SKM-1 treated with dmso at 0.1 percent for 144 hours (cell line): Measurements from ENCODE around the gene DYDC1.
"Not testable (repeated sequence)": the region's sequence is repeated elsewhere in the genome, so short reads cannot be mapped to it uniquely, and the experiment has no call there.

Experiments
- DNase-seq: peaks from one replicate; lab custom pipeline; 2025; ENCODE audit not compliant: unreplicated experiment; lab: John Stamatoyannopoulos, UW

The DYDC1 gene

DNA sequence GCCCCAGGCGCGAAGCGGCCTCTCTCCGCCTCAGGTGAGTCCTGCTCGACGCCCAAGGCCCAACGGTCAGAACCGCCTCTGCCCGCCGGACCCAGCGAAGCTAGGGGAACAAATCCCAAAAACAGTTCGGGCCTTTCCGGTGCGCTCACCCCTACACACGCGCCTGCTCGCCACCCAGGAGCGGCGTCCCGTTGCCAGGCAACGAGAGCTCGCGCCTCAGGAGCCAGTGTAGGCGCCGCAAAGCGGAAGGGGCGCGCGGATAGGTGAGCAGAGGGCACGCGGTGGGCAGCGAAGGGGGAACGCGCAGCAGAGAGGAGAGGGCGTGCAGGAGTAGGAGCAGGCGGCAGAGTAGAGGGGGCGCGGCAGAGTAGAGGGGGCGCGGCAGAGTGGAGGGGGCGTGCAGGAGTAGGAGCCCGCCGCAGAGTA, at the start of gene DYDC1, which contains the start of gene DYDC2:
TSS of gene DYDC1 (minus strand) at position 193 of the 426 bp plus-strand sequence. CDS start 4,154 bp downstream, outside the sequence.
TSS of gene DYDC2 (plus strand) at position 219 of the 426 bp plus-strand sequence. CDS start 5,663 bp downstream, outside the sequence.
- DNase-seq = no peak

DNA sequence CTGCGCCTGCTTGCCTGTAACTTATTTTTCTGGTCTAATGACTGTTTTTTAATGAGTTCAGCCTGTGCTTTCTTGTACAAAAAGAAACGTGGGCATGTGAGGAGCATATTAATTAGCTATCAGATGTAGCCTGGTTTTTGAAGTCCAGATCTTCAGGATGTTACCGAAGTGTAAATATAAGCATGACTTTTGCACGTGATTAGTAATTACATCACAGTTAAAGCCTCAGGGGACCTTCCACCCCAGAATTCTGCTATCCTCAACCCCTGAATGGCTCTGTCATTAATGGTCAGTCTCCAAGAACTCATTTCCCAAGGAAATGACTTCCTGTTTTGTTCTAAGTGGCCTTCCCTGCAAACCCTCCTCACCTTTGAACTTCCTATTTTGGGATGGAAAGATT, 49.6 kb upstream of the DYDC1 start:
- no peak for DNase-seq

DNA sequence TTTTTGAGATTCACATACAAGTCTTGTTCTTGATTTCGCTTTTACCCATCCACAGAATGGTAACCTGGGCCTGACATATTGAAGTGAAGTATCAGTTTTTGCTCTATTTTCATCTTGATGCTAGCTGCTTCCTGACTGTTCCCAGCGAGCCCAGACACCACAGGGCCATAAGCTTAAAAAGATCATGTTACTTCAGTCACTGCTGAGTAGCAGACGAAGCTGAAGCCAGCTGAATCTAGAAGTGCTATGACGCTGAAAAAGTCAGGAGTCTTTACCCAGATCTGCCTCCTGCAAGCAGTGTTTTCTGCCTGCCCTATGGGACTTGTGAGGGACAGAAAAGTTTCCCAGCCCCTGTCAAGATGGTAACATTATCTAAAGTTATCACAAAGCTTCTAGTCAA, 49.1 kb upstream of the DYDC1 start:
- no peak for DNase-seq

DNA sequence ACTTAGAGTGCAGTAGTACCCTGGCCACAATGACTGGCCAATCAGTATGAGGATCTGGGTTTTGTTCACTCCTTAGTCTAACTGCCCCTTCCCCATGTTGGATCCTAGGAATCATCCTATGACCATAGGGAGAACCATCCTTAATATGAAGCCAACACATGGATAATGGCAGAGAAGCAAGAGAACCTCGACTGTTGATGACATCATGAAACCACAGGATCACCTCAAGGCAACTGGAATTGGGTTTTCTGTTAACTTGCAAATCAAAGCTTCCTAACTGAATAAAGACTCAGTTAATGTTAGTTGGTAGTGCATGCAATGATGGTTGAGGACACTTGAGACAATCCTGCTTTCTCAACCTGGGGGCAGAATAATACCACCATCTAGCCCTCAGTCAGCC, 48.5 kb upstream of the DYDC1 start:
- DNase-seq = no peak

DNA sequence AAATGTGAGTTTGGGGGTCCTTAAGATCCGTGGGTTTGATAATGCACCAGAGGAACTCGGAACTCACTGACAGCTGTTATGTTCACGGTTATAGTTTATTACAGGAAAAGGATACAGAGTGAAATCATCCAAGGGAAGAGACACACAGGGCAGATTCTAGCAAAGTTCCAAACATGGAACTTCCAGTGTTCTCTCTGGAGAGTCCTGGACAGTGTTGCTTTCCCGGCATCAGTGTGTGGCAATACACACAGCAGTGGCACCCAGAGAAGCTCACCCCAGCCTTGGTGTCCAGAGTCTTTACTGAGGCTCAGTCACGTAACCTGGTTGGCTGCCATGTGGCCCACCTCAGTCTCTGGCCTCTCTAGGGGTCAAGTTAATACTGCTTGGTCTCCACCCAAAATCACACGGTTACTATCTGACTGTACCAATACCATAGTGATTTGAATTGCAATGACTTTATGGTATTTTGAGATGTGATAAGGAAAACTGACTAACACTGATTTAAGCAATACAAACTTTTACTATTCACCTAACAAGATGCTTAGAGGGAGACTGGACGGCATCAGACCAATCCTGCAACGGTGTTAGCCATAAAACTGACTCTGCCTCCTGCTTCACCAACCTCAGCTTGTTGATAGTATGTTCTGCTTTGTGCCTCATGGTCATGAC, 43.7 kb upstream of the DYDC1 start:
- DNase-seq = no peak

DNA sequence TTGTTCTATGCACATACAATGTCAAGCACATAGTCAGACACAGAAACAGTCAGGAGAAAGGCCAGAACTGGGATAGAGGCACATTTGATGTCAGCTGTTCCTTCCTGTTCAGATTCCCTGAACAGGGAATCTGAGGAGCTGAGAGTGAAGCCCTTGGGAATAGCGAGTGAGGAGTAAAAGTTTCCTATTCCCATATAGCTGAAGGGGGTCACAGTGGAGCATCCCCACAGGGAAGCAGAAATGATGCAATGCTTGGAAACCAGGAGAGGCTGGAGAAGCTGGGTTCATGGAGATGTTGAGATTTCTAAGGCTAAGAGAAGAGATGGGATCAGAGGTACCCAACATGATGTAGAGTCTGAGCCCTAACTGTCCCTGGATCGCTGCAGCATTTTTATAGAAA, 40.5 kb upstream of the DYDC1 start:
- DNase-seq = no peak

DNA sequence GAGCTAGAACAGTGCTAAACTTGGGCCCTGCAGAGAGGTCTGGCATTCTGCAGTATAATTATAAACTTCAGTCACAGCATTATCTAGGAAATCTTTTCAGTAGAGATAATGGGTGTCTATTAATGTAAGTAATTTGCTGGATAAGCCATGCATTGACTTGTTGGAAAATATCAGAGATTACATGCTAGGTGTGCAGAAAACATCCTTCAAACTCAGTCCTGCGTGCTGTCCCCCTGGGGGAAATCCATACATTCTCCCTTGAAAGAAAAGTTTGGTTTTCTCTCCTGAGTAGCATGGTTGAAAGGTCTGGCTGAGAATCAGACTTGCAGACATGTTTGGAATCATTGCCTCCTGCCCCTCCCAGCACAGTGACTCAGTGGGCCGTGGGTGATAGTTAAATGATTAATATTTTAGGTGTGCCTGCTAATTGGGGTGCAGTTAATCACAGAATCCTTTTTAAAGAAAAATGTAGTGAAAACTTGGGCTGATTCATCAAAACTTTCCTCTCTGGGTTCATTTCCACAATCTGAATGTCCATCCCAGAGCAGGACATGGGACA, 37.9 kb upstream of the DYDC1 start:
- DNase-seq = no peak

DNA sequence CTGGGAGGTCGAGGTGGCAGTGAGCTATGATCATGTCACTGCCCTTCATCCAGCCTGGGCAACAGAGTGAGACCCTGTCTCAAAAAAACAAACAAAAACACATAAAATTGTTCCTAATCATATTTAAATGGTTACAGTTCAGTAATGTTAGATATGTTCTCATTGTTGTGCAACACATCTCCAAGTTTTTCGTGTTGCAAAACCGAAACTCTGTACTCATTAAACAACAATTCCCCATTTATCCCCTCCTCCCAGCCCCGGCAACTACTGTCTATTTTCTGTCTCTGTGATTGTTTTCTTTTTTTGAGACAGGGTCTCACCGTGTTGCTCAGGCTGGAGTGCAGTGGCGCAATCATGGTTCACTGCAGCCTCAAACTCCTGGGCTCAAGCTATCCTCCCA, 35.7 kb upstream of the DYDC1 start:
- DNase-seq = no peak

DNA sequence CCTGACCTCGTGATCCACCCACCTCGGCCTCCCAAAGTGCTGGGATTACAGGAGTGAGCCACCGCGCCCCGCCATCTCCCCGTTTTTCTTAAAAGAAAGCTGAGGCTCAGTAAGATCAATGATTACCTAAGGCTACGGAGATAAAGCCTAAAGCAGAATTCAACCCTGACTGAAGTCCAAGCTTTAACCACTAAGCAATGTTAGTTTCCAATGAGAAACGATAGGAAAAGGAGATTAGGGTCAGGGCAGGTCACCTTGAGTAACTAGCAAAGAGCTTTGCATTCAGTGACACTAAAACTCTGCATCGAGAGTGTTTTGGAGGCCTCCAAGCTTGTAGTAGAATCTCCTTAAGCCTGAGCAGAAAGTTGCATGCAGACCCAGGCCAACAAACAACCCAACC, 34.2 kb upstream of the DYDC1 start:
- DNase-seq = no peak

DNA sequence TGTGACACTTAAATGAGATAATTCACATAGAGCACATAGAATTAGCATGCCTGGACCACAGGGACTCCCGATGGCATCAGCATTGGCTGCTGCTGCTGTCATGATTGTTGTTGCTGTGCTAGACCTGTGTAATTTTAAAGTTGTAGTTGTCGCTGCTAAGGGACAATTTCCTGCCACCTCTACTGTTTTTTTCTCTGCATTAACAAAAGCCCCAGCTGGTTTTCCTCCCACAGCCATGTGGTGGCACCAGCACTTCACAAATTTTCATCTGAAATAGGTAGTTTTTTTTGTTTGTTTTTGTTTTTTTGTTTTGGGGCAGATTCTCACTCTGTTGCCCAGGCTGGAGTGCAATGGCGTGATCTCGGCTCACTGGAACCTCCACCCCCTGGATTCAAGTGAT, 26.4 kb upstream of the DYDC1 start:
- peak; percentile 27 for DNase-seq

DNA sequence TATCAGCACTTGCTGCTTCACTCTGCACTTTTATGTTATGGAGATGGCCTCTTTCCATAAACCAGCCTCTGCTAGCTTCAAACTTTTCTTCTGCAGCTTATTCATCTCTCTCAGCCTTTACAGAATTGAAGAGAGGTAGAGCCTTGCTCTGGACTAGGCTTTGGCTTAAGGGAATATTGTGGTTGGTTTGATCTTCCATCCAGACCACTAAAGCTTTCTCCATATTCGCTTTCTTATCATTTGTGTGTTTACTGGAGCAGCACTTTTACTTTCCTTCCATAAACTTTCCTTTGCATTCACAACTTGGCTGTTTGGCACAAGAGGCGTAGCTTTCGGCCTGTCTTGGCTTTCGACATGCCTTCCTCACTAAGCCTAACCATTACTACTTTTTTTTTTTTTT, 23.6 kb upstream of the DYDC1 start:
- no peak for DNase-seq

DNA sequence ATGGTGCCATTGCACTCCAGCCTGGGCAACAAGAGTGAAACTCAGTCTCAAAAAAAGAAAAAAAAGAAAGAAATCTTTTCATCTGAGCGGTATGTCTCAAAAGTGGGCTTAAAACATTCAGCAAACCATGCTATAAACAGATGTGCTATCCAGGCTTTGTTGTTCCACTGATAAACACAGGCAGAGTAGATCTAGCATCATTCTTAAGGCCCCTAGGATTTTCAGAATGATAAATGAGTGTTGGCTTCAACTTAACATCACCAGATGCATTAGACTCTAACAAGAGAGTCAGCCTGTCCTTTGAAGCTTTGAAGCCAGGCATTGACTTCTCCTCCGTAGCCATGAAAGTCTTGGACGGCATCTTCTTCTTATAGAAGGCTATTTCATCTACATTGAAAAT, 23.1 kb upstream of the DYDC1 start:
- no peak for DNase-seq

DNA sequence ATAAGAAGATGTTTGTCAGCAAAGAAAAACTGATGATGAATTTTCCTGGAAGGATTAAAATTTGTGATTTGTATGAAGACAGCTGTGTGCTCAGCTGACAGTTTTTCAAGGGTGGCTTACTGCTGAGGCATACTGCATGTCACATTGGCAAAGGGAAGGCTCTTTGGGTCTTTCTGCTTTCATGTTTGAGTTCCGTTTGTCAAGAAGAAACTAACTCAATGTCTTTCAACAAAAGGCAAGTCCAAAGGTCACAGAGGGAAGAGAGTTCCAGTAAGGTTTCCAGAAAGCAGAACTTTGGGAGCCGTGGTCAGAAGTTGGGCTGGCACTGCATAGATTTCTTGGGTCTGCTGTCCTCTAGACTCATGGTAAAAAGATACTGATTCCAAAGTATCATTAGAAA, 16.9 kb upstream of the DYDC1 start:
- DNase-seq = no peak

DNA sequence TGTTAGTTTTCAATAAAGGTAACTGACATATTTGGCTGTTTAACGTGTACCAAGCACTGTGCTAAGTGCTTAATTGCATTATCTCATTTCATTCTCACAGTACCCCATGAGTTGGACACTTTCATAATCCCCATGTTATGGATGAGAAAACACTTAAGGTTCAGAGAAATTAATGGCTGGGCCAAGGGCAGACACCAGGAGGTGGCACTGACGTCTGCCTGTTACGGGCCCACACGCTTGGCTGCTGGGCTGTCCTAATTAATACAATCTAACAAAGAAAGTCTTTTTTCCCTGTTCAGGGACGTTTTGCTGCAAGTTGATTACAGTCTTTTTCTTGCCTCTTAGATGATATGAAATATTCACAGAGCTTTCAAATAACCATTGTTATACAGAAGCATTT, 16.1 kb upstream of the DYDC1 start:
- DNase-seq = no peak

DNA sequence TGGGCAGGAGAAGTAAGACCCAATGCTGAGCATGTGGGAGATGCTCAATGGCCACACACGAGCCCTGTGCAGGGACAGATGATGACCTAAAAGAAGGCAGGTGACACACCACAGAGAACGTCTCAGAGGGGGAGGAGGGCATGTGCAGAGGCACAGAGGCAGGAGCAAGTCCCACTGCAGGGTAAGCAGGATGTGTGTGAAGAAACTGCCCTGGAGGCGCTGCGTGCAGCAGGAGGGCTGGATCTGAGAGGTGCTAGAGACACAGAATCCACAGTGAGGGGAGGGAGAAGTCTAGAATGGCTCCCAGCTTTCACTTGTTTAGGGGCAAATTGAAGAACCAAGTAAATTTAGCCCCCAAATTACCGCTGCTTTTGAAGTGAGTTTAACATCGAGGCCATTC, 14.9 kb upstream of the DYDC1 start:
- no peak for DNase-seq

DNA sequence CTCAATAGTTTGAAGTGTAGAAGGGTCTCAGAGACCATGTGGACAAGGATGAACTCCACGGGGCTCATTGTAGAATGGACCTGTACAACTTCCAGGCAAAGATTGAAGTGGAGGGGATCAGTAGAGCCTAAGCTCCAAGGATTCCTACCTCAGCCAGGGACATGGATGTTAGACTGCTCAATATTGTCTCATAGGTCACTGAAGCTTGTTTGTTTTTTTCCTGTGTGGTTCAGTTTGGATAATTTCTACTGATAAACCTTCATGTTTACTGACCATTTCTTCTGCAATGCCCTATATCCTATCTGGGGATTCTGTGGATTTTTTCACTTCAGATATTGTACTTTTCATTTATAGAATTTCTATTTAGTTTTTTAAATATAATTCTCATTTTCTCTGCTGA, 9.0 kb upstream of the DYDC1 start:
- DNase-seq = no peak

DNA sequence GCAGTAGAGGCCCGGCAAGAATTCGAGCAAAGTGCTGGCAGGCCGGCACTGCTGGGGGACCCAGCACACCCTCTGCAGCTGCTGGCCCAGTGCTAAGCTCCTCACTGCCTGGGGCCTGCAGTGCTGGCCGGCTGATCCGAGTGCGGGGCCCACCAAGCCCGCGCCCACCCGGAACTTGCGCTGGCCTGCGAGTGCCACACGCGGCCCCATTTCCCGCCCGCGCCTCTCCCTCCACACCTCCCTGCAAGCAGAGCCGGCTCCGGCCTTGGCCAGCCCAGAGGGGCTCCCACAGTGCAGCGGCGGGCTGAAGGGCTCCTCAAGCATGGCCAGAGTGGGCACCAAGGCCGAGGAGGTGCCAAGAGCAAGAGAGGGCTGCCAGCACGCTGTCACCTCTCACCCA, 3.1 kb upstream of the DYDC1 start:
- no peak for DNase-seq

DNA sequence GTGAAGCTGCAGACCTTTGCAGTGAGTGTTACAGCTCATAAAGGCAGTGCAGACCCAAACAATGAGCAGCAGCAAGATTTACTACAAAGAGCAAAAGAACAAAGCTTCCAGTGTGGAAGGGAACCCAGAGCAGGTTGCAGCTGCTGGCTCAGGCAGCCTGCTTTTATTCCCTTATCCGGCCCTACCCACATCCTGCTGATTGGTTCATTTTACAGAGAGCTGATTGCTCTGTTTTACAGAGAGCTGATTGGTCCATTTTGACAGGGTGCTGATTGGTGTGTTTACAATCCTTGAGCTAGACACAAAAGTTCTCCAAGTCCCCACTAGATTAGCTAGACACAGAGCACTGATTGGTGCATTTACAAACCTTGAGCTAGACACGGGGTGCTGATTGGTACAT, 2.4 kb upstream of the DYDC1 start:
- DNase-seq = not testable (repeated sequence)

DNA sequence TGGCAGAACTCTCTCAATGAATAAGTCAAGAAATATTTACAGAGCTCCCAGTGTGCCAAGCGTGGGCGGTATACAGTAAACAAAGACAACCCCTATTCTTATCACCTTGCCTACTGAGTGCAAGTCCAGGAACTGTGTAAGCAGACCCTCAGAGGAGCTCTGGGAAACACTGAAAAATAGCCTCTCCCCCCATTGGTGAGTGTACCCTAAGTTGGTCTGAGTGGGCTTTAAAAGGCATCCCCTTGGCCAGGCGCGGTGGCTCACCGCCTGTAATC, 1.2 kb upstream of the DYDC1 start:
- DNase-seq = no peak

DNA sequence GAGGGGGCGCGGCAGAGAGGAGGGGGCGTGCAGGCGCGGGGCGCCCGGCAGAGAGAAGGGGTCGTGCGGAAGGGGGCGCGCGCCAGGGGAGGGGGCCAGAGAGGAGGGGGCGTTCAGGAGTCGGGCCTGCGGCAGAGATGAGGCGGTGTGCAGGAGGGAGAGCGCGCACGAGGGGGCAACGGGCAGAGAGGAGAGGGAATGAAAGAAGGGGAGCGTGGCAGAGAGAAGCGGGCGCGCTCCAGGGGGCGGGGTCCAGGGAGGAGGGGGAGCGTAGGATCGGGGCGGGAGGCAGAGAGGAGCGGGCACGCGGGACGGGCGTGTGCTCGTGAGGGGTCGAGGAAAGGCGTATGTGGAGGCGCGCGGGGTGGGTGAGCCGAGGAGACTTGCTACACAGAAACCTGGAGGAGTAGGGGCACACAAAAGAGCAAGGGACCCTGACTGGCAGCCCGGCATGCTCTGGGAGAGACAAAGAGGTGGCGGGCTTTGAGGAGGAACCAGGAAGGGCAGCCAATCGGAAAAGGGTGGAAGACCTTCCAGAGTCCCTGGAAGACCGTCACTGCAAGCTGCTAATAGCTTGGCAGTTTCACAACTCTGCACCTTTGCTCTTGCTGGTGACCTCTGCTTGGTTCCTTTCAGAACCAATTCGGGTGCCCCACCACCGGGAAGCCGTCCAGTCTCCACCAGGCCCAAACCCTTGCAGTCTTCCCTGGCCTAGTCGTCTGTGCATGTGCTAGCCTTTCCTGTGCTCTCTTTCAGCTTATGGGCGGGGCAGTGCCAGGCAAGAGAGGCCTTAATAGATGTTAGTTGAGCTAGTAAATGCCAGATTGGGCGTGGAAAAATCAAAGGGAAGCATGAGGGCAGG, 665 bp upstream of the DYDC1 start:
- DNase-seq = no peak

DNA sequence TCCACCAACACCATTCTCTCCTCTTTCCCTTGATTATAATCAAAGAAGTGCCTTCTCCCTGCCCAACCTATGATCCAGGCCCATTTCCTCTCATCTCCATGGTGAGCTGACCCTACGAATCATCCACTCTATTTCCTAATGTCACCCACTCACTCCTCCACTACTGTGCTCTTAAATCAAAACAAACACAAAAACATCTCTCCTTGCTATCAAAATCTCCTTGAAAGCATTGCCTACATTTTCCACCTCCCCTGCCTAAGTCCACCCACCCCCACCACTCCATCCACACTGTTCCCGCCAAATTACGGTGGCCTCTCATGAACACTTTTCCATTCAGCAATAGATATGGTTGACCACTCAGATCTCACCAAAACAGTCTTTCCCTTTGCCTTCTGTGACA, 5.3 kb downstream of the DYDC1 start:
- no peak for DNase-seq

DNA sequence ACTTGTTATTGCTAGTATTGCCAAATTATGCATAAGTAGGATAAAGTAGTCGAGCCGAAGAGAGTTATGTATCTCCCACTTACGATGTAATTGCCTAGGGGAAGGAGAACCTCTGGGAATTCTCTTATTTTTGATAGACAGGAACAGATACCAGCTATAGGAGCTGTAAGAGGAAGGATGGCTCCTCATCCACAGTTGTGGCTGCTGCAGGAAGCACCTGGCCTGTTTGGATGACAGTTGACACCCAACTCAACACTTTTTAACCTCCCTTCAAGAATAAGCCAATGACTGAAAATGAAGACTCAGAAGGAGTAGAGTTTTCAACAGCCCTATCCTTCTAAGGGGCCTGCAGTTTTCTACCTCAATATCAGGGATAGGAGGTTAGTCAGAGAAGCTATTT, 6.3 kb downstream of the DYDC1 start:
- DNase-seq = no peak
